Epithelial cell of prostate (primary cell): ENCODE data around the gene BPI.
"Not testable (repeated sequence)": the region's sequence is repeated elsewhere in the genome, so short reads cannot be mapped to it uniquely, and the experiment has no call there.

Experiments
- DNase-seq: peaks from one replicate; pipeline ENCODE4 v3.0.0-alpha.2; 2011; ENCODE audit warnings: low read depth, low spot score
- H3K27ac ChIP-seq: fragments of 450-650 bp; 2 replicates; pipeline ENCODE4 v1.5.1; 2017; ENCODE audit warnings: mild to moderate bottlenecking

Gene BPI

GRCh38 chr20:38350879-38351775 lies 47.2 kb downstream of the BPI start:
- H3K27ac ChIP-seq: no peak overlapping the region
- DNase-seq: no peak

- H3K27ac ChIP-seq: no peak overlapping the region
- DNase-seq: no peak
Observed at GRCh38 chr20:38353316-38353715, 49.4 kb downstream of the BPI start.

- H3K27ac ChIP-seq: no peak overlapping the region
- DNase-seq: no peak
Observed at GRCh38 chr20:38354227-38354626, 50.3 kb downstream of the BPI start.

DNA sequence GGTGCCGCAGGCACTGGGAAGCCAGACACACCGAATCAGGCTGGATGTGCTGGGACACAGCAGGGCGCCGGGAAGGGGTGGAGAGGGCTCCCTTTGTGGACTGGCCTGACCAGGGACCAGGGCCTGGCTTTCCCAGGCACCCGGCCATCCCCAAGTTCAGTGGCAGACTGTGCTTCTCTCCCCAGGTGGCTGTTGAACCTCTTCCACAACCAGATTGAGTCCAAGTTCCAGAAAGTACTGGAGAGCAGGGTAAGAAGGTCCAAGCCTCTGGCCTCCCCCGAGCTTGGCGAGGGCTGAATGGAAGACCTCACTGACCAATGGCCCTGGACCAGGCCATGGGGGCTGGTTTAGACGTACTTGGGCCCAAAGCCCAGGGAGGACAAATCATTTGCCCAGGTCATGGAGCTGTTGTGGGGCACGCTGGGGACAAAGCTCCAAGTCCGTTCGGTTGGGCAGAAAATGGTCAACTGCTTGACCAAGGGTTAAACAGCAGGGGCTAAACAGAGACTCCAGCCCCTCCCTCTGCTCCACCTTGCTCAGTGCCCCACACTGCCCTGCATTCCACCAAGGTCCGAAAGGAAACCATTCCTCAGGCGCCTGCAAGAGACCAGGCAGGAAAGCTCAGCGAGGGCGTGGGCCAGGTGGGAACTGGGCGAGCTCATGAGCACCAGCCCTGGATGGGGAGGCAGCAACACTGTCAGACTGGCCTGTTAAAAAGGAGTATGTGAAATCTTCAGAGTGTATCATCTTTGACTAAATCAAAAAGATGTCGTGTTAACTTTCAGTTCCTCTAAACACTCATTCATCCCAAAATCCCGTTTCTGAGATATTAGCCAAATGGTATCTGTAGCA lies 51.4 kb downstream of the BPI start:
- DNase-seq: no peak

GRCh38 chr20:38357653-38358207 lies 53.8 kb downstream of the BPI start:
- no peak for DNase-seq
- no peak overlapping the region for H3K27ac ChIP-seq

More for the DNA sequence above, 51.4 kb downstream of the BPI start:
- H3K27ac ChIP-seq: no peak overlapping the region

- H3K27ac ChIP-seq: no peak overlapping the region
- no peak for DNase-seq
Observed at GRCh38 chr20:38358556-38358955, 54.6 kb downstream of the BPI start.

DNA sequence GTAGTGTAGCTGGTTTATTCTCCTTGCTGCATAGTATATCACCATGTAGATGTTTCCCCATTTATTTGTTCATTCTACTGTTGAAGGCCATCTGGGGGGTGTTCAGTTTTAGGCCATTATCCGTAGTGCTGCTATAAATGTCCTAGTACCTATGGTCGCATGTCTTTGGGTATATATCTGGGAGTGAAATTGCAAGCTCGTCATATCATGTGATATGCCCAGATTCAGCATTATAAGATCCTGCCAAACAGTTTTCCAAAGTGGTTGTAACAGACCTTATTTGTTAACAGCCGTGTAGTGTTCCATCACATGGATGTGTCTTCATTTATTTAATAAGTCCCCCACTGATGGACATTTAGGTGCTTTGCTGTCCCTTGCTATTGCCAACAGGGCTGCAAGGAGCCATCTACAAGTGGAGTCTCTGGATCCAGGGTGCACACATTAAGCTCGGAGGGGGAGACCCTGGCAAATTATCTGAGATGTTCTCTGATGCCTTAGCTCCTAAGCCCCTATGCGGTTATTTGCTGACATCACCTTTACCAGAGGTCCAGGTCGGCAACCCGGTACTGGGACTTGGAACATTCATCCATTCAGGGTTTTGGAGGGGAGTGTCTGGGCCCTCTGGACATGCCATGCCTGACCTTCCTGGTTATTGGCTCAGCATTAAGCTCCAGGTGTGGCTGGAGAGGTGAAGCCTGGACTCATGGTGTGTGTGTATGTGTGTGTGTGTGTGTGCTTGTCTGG lies 59.2 kb downstream of the BPI start:
- DNase-seq: no peak
- no peak overlapping the region for H3K27ac ChIP-seq

- DNase-seq: no peak
- H3K27ac ChIP-seq: no peak overlapping the region
Observed at GRCh38 chr20:38369389-38369788, 65.4 kb downstream of the BPI start.

- no peak for DNase-seq
- no peak overlapping the region for H3K27ac ChIP-seq
Observed at GRCh38 chr20:38372806-38373205, 68.8 kb downstream of the BPI start.

- DNase-seq: no peak
- no peak overlapping the region for H3K27ac ChIP-seq
Observed at GRCh38 chr20:38373231-38373867, 69.4 kb downstream of the BPI start.

- no peak overlapping the region for H3K27ac ChIP-seq
- no peak for DNase-seq
Observed at GRCh38 chr20:38373898-38374297, 69.9 kb downstream of the BPI start.

GRCh38 chr20:38377039-38377685 lies 73.2 kb downstream of the BPI start:
- H3K27ac ChIP-seq: no peak overlapping the region
- DNase-seq: no peak

DNA sequence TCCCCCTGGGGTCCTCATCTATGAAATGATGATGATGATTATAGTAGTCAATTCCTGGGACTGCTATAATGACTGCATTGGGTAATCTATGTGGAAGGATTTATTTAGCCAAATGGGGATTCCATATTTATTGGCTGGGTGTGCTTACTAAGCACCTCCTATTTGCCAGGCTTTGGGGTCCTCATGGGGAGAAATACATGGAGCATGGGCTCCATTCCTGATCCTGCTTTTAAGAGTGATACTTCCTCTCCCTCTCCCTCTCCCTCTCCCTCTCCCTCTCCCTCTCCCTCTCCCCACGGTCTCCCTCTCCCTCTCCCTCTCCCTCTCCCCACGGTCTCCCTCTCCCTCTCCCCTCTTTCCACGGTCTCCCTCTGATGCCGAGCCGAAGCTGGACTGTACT lies 73.9 kb downstream of the BPI start:
- H3K27ac ChIP-seq, DNase-seq: not testable (repeated sequence)

DNA sequence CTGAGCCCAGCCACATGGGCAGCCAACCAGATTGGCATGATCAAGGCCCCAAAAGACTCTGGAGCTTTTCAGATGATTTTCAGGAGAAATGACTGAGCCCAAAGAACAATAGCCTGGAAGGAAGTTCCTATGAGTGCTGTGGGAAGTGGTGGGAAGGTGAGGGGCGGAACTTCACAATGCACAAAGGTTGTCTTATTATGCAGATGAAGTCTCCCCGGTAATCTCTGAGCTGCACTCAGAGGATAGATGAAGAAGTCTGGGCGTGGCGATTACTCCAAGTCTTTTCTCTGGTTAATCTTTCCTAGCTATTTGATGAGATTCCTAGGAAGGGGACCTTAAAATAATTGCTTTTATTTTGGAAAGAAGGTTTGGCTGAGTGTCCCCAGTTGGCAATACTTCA lies 79.2 kb downstream of the BPI start:
- H3K27ac ChIP-seq: no peak overlapping the region
- no peak for DNase-seq

DNA sequence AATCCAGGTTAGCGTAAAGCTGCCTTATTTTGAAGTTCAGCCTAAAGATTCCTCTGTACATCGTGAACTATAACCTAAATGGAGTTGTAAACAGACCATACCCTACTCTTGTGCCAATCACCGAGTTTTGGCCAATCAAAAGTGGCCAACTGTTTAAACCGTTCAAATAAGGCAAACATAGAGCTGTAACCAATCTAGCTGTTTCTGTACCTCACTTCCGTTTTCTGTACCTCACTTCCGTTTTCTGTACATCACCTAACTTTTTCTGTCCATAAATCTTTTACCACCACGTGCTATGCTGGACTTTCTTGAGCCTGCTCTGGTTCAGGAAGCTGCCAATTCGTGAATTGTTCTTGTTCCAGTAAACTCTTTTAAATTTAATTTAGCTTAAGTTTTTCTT lies 82.0 kb downstream of the BPI start:
- DNase-seq: no peak
- H3K27ac ChIP-seq: no peak overlapping the region

DNA sequence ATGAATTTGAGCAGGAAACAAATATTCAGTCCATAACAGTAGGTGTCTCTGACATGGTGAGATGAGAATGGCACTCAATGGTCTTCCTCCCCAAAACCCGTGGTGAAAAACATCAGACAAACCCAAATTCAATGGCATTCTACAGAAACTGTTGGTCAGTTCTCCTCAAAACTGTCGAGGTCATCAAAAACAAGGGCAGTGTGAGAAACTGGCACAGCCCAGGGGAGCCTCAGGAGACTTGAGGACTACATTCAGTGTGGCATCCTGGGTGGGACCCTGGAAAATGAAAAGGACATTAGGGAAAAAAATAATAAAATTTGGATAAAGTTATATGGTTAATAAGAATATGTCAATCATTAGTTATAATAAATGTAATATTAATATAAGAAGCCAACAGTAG lies 82.9 kb downstream of the BPI start:
- H3K27ac ChIP-seq: no peak overlapping the region
- no peak for DNase-seq
